ENCODE measurements around the gene CDC42BPB. TPM values are rescaled to one million over a fixed set of nuclear protein-coding genes. Genes with fewer than 3 reads are reported as not detected.
A peak's percentile ranks its signal among the peaks of the same experiment; 100 is the strongest.

CDC42BPB gene
- total RNA-seq, 1 experiment from 2014 or later = 82.7 TPM

GRCh38 chr14:103031956-103032355 is 25.4 kb downstream of the CDC42BPB start:
- intact Hi-C loops (cut with micrococcal nuclease) = no loop called here
- H3K27me3 Mint-ChIP-seq (ENCODE audit: insufficient read depth, unreplicated experiment) = no peaks in the 10 kb centered on the region
- H3K4me1 Mint-ChIP-seq (ENCODE audit: insufficient read depth, unreplicated experiment) = peaks cover 2% of the 10 kb centered on the region
- no TSS peak for BruUV-seq (replicated peaks)
- peak; percentile 15 for TF ChIP-seq CTCF (IDR thresholded peaks at IDR 0.05; ENCODE audit: unreplicated experiment)
- no peak overlapping the region for H3K4me3 Mint-ChIP-seq (ENCODE audit: unreplicated experiment)
- CTCF ChIA-PET = interaction anchor here (0.6 to 1.5 kb wide), 5 partner anchors 43 to 395 kb away, joined by 4 read pairs; no protein-coding TSS in a partner anchor
- no peaks in the 10 kb centered on the region for H3K9me3 Mint-ChIP-seq (ENCODE audit: unreplicated experiment)
- no peak for DNase-seq (ENCODE audit: unreplicated experiment)
- H3K27ac Mint-ChIP-seq (ENCODE audit: low read depth, unreplicated experiment) = peak overlapping the region; percentile 49
- H3K36me3 Mint-ChIP-seq (ENCODE audit: insufficient read depth, unreplicated experiment) = peaks cover 13% of the 10 kb centered on the region
- POLR2A ChIA-PET = interaction anchor here (1.2 kb wide), 1 partner anchor 43 kb away, joined by 3 read pairs; no protein-coding TSS in a partner anchor

- peak overlapping the region; percentile 49 for H3K27ac Mint-ChIP-seq (ENCODE audit: low read depth, unreplicated experiment)
- H3K36me3 Mint-ChIP-seq (ENCODE audit: insufficient read depth, unreplicated experiment) = peaks cover 13% of the 10 kb centered on the region
- H3K4me1 Mint-ChIP-seq (ENCODE audit: insufficient read depth, unreplicated experiment) = peaks cover 3% of the 10 kb centered on the region
- DNase-seq (ENCODE audit: unreplicated experiment) = no peak
- POLR2A ChIA-PET = interaction anchor here (0.7 to 1.2 kb wide), 2 partner anchors 43 to 1545 kb away, joined by 3 read pairs; no protein-coding TSS in a partner anchor
- H3K4me3 Mint-ChIP-seq (ENCODE audit: unreplicated experiment) = no peak overlapping the region
- H3K27me3 Mint-ChIP-seq (ENCODE audit: insufficient read depth, unreplicated experiment) = no peaks in the 10 kb centered on the region
- no peak for TF ChIP-seq CTCF (IDR thresholded peaks at IDR 0.05; ENCODE audit: unreplicated experiment)
- CTCF ChIA-PET = interaction anchor here (0.6 to 1.5 kb wide), 6 partner anchors 15 to 258 kb away, joined by 3 to 4 read pairs (median 4); no protein-coding TSS in a partner anchor
- H3K9me3 Mint-ChIP-seq (ENCODE audit: unreplicated experiment) = no peaks in the 10 kb centered on the region
- no TSS peak for BruUV-seq (replicated peaks)
- intact Hi-C loops (cut with micrococcal nuclease) = no loop called here
Measured at GRCh38 chr14:103031566-103031911, 25.8 kb downstream of the CDC42BPB start.

- Mint-ChIP-seq H3K27ac (ENCODE audit: low read depth, unreplicated experiment) (peak overlapping the region; percentile 49), H3K36me3 (ENCODE audit: insufficient read depth, unreplicated experiment) (peaks cover 13% of the 10 kb centered on the region), H3K9me3 (ENCODE audit: unreplicated experiment) (no peaks in the 10 kb centered on the region), H3K4me3 (ENCODE audit: unreplicated experiment) (no peak overlapping the region), H3K4me1 (ENCODE audit: insufficient read depth, unreplicated experiment) (peaks cover 3% of the 10 kb centered on the region), H3K27me3 (ENCODE audit: insufficient read depth, unreplicated experiment) (no peaks in the 10 kb centered on the region)
- no peak for TF ChIP-seq CTCF (IDR thresholded peaks at IDR 0.05; ENCODE audit: unreplicated experiment)
- ChIA-PET POLR2A (interaction anchor here (0.7 to 1.2 kb wide), 2 partner anchors 44 to 1546 kb away, joined by 3 read pairs; no protein-coding TSS in a partner anchor), CTCF (interaction anchor here (0.6 to 1.5 kb wide), 4 partner anchors 14 to 225 kb away, joined by 3 to 4 read pairs (median 4); no protein-coding TSS in a partner anchor)
- DNase-seq (ENCODE audit: unreplicated experiment) = no peak
- intact Hi-C loops (cut with micrococcal nuclease) = no loop called here
- BruUV-seq (replicated peaks) = no TSS peak
Measured at GRCh38 chr14:103030741-103031565, 26.4 kb downstream of the CDC42BPB start.

GRCh38 chr14:103029936-103030335 is 27.4 kb downstream of the CDC42BPB start:
- peaks cover 8% of the 10 kb centered on the region for H3K4me1 Mint-ChIP-seq (ENCODE audit: insufficient read depth, unreplicated experiment)
- TF ChIP-seq CTCF (IDR thresholded peaks at IDR 0.05; ENCODE audit: unreplicated experiment) = no peak
- no peak overlapping the region for H3K27ac Mint-ChIP-seq (ENCODE audit: low read depth, unreplicated experiment)
- intact Hi-C loops (cut with micrococcal nuclease) = no loop called here
- no peak overlapping the region for H3K4me3 Mint-ChIP-seq (ENCODE audit: unreplicated experiment)
- no peak for DNase-seq (ENCODE audit: unreplicated experiment)
- H3K36me3 Mint-ChIP-seq (ENCODE audit: insufficient read depth, unreplicated experiment) = peaks cover 13% of the 10 kb centered on the region
- POLR2A ChIA-PET = no interaction called here
- no peaks in the 10 kb centered on the region for H3K27me3 Mint-ChIP-seq (ENCODE audit: insufficient read depth, unreplicated experiment)
- BruUV-seq (replicated peaks) = no TSS peak
- CTCF ChIA-PET = interaction anchor here (0.6 kb wide), 1 partner anchor 167 kb away, joined by 4 read pairs; no protein-coding TSS in a partner anchor
- H3K9me3 Mint-ChIP-seq (ENCODE audit: unreplicated experiment) = no peaks in the 10 kb centered on the region

All from MCF 10A (cell line).